ENCODE data around the gene PTK6. TPM values are rescaled to one million over a fixed set of nuclear protein-coding genes. Genes with fewer than 3 reads are reported as not detected.

PTK6 gene
- total RNA-seq, 1 donor from 2014 or later, result 0.33 TPM

GRCh38 chr20:63494420-63495166 is 42.6 kb downstream of the PTK6 start:
- H3K4me3 ChIP-seq (ENCODE audit: low read depth, low read length), result no peak overlapping the region
- H3K27me3 ChIP-seq (ENCODE audit: control insufficient read depth, insufficient read depth, low read length), result peaks cover 22% of the 10 kb centered on the region
- no peak for DNase-seq (ENCODE audit: low read depth)
- TF ChIP-seq CTCF (IDR thresholded peaks at IDR 0.05; ENCODE audit: insufficient read depth, low read length, poor library complexity, severe bottlenecking), result no peak
- no peaks in the 10 kb centered on the region for H3K36me3 ChIP-seq (ENCODE audit: control insufficient read depth, insufficient read depth, low read length)

GRCh38 chr20:63494084-63494419 is 43.1 kb downstream of the PTK6 start:
- peaks cover 19% of the 10 kb centered on the region for H3K27me3 ChIP-seq (ENCODE audit: control insufficient read depth, insufficient read depth, low read length)
- H3K36me3 ChIP-seq (ENCODE audit: control insufficient read depth, insufficient read depth, low read length), result no peaks in the 10 kb centered on the region
- no peak for DNase-seq (ENCODE audit: low read depth)
- H3K4me3 ChIP-seq (ENCODE audit: low read depth, low read length), result no peak overlapping the region
- no peak for TF ChIP-seq CTCF (IDR thresholded peaks at IDR 0.05; ENCODE audit: insufficient read depth, low read length, poor library complexity, severe bottlenecking)

- no peak for DNase-seq (ENCODE audit: low read depth)
- peaks cover 24% of the 10 kb centered on the region for H3K27me3 ChIP-seq (ENCODE audit: control insufficient read depth, insufficient read depth, low read length)
- TF ChIP-seq CTCF (IDR thresholded peaks at IDR 0.05; ENCODE audit: insufficient read depth, low read length, poor library complexity, severe bottlenecking), result no peak
- H3K36me3 ChIP-seq (ENCODE audit: control insufficient read depth, insufficient read depth, low read length), result no peaks in the 10 kb centered on the region
- H3K4me3 ChIP-seq (ENCODE audit: low read depth, low read length), result no peak overlapping the region
Observed at GRCh38 chr20:63493563-63494020, 43.6 kb downstream of the PTK6 start.

GRCh38 chr20:63492982-63493381 is 44.2 kb downstream of the PTK6 start:
- no peaks in the 10 kb centered on the region for H3K36me3 ChIP-seq (ENCODE audit: control insufficient read depth, insufficient read depth, low read length)
- no peak for TF ChIP-seq CTCF (IDR thresholded peaks at IDR 0.05; ENCODE audit: insufficient read depth, low read length, poor library complexity, severe bottlenecking)
- DNase-seq (ENCODE audit: low read depth), result no peak
- H3K27me3 ChIP-seq (ENCODE audit: control insufficient read depth, insufficient read depth, low read length), result peaks cover 21% of the 10 kb centered on the region
- H3K4me3 ChIP-seq (ENCODE audit: low read depth, low read length), result no peak overlapping the region

- no peak for TF ChIP-seq CTCF (IDR thresholded peaks at IDR 0.05; ENCODE audit: insufficient read depth, low read length, poor library complexity, severe bottlenecking)
- H3K36me3 ChIP-seq (ENCODE audit: control insufficient read depth, insufficient read depth, low read length), result no peaks in the 10 kb centered on the region
- H3K27me3 ChIP-seq (ENCODE audit: control insufficient read depth, insufficient read depth, low read length), result peaks cover 22% of the 10 kb centered on the region
- H3K4me3 ChIP-seq (ENCODE audit: low read depth, low read length), result no peak overlapping the region
- DNase-seq (ENCODE audit: low read depth), result no peak
Observed at GRCh38 chr20:63492518-63492917, 44.7 kb downstream of the PTK6 start.
